ENCODE data around the gene SLCO2A1. TPM values are rescaled to one million over a fixed set of nuclear protein-coding genes. Genes with fewer than 3 reads are reported as not detected.

SLCO2A1 gene
- total and polyA plus RNA-seq, 2 of the 4 experiments (the other 2 are of a cell fraction): under 0.01 to 1.5 TPM

- dilution Hi-C loops (cut with HindIII; ENCODE audit: low sequenced_read_pairs, unreplicated experiment): no loop called here
- BruUV-seq (replicated peaks): no TSS peak
- CTCF ChIA-PET: no interaction called here
Measured at GRCh38 chr3:133996251-133996661, 33.5 kb downstream of the SLCO2A1 start.

More at GRCh38 chr3:133996251-133996661, 33.5 kb downstream of the SLCO2A1 start:
- Histone ChIP-seq H3K4me2 (ENCODE audit: low read depth, low read length) (no peak overlapping the region), H3K18ac (ENCODE audit: low read depth, low read length) (no peak overlapping the region), H3K9ac (ENCODE audit: low read depth, low read length) (no peak overlapping the region), H3K9me3 (ENCODE audit: control insufficient read depth, insufficient read depth, low read length) (no peaks in the 10 kb centered on the region), H2BK20ac (ENCODE audit: low read depth, low read length) (no peak overlapping the region), H2BK120ac (ENCODE audit: low read depth, low read length) (no peak overlapping the region), H4K5ac (ENCODE audit: low read depth, low read length) (no peak overlapping the region), H4K91ac (ENCODE audit: insufficient read depth, low read depth, low read length) (no peak overlapping the region), H3K4me3 (ENCODE audit: insufficient read depth, low read depth, low read length) (no peak overlapping the region), H3K4ac (ENCODE audit: low read depth, low read length) (no peak overlapping the region), H3K14ac (replicated peaks; ENCODE audit: low read depth, low read length) (no peak overlapping the region; the same call in 1 of the 2 replicates), H3K79me1 (ENCODE audit: low read depth in 1 of 2, low read length in 2 of 2) (no peaks in the 10 kb centered on the region), H3K9me1 (ENCODE audit: insufficient read depth, low read length) (no peaks in the 10 kb centered on the region), H2AK9ac (replicated peaks; ENCODE audit: low read depth, low read length, poor library complexity) (no peak overlapping the region), H4K8ac (ENCODE audit: low read depth in 2 of 2, low read length in 2 of 2) (no peak overlapping the region), H3K4me1 (ENCODE audit: control insufficient read depth, insufficient read depth, low read length) (0 out of 2 replicates have a peak, but pooled peaks cover 2% of the 10 kb centered on the region), H2AK5ac (ENCODE audit: low read depth, low read length) (no peak overlapping the region), H3K27ac (ENCODE audit: insufficient read depth, low read length) (no peak overlapping the region), H3K56ac (ENCODE audit: extremely low read depth, insufficient read depth, low read length) (no peak overlapping the region), H3K36me3 (ENCODE audit: control insufficient read depth, insufficient read depth, low read length) (no peaks in the 10 kb centered on the region), H2BK5ac (ENCODE audit: low read depth, low read length, poor library complexity, severe bottlenecking) (no peak overlapping the region), H3K23ac (ENCODE audit: low read depth, low read length) (no peak overlapping the region), H4K20me1 (ENCODE audit: insufficient read depth, low read length) (no peaks in the 10 kb centered on the region), H2AFZ (replicated peaks; ENCODE audit: low read length, poor library complexity) (peak overlapping the region; percentile 9), H2BK15ac (ENCODE audit: low read depth, low read length) (no peak overlapping the region), H3K27me3 (ENCODE audit: control insufficient read depth, insufficient read depth, low read length) (peaks cover 6% of the 10 kb centered on the region)
- in situ Hi-C loops (cut with MboI; ENCODE audit: low sequenced_read_pairs) (no loop called here), intact Hi-C loops (cut with micrococcal nuclease) (loop anchor here (1.0 kb wide), 1 partner anchor 40 kb away; no protein-coding TSS in a partner anchor)
- no peak for TF ChIP-seq CHD1 (IDR thresholded peaks at IDR 0.05; ENCODE audit: low read depth, low read length)
- 57% methylated on average over 11 of the region's 12 CpGs; no CpG with 5 or more reads in 1 of the 2 experiments for WGBS, 2 experiments (ENCODE audit: extremely low coverage in 2 of 2, insufficient read length in 1 of 2)
- DNase-seq (no peak), ATAC-seq (ENCODE audit: low read depth) (no peak)
- POLR2A ChIA-PET (ENCODE audit: unreplicated experiment): no interaction called here
